Vagina (tissue), 2 donors: ENCODE results near the gene CREBZF.

Source experiments
- POLR2AphosphoS5 ChIP-seq, 2 donors: sonication (generic); formaldehyde crosslinking; IDR thresholded peaks; one replicate each; pipeline ENCODE4 v1.9.0; 2017; ENCODE audit warnings: antibody characterized with exemption in 2 of 2, mild to moderate bottlenecking in 2 of 2, low read depth in 1 of 2; ENCODE audit not compliant: insufficient read depth in 1 of 2
- TF ChIP-seq, protein P1 (sequence below), 3 experiments: fragments of 450-650 bp in 2 of 3; fragments of 200-600 bp in 1 of 3; sonication (generic) in 1 of 3; IDR thresholded peaks; one replicate each; pipeline ENCODE4 v1.5.1; 2017 to 2019; ENCODE audit warnings: antibody characterized with exemption in 3 of 3, mild to moderate bottlenecking in 2 of 3, moderate library complexity in 2 of 3

DNA sequence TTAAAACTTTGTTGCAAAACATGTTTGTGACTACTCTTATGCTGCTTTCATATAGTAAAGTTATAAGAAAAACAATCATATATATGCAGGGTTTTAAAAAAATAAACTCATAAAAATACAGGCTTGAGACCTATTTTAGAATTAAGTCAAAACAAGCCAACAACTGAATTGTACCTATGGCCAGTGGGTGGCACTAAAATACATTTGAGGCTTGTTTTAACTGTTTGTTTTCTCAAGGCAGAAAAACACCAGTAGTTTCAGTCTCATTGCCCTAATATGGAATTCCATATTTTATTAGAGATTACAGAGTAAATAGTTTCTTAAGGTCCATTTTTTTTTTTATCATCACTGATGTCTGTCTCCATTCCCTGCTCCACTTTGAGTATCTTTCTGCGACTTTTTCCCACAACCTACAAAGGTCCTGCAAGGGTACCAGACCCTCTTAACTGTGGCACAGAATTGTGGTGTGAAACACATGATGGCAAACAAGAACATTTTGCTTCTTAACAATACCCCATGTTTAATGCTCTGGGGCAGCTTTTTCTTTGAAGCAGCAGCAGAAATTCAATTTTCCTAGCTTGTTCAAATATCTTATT, 29.6 kb upstream of the CREBZF start:
- TF ChIP-seq, protein P1, sequence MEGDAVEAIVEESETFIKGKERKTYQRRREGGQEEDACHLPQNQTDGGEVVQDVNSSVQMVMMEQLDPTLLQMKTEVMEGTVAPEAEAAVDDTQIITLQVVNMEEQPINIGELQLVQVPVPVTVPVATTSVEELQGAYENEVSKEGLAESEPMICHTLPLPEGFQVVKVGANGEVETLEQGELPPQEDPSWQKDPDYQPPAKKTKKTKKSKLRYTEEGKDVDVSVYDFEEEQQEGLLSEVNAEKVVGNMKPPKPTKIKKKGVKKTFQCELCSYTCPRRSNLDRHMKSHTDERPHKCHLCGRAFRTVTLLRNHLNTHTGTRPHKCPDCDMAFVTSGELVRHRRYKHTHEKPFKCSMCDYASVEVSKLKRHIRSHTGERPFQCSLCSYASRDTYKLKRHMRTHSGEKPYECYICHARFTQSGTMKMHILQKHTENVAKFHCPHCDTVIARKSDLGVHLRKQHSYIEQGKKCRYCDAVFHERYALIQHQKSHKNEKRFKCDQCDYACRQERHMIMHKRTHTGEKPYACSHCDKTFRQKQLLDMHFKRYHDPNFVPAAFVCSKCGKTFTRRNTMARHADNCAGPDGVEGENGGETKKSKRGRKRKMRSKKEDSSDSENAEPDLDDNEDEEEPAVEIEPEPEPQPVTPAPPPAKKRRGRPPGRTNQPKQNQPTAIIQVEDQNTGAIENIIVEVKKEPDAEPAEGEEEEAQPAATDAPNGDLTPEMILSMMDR (IDR thresholded peaks at IDR 0.05) = peak in 2 of 3 experiments; percentile 20 to 28
- TF ChIP-seq POLR2AphosphoS5 (IDR thresholded peaks at IDR 0.05; ENCODE audit: insufficient read depth in 1 of 2, low read depth in 1 of 2) = no peak
